RWPE2 (cell line): ENCODE data around the gene PTPRD.

Experiments
- ATAC-seq: fragments of 200-7000 bp; cut with Tn5 transposase; 3 replicates; pipeline ENCODE4 v1.9.1; 2021; ENCODE audit warnings: low read depth
- DNase-seq: peaks from one replicate; pipeline ENCODE4 v3.0.0-alpha.2; 2020; ENCODE audit warnings: low spot score
- H3K27ac ChIP-seq: fragments of 450-650 bp; 2 replicates; pipeline ENCODE4 v1.5.1; 2017; ENCODE audit warnings: mild to moderate bottlenecking; ENCODE audit not compliant: poor library complexity, severe bottlenecking
- H3K27me3 ChIP-seq: fragments of 250-450 bp; sonication (Bioruptor Pico); 2 replicates; pipeline ENCODE4 v1.5.1; 2021; ENCODE audit warnings: mild to moderate bottlenecking, moderate library complexity; ENCODE audit not compliant: insufficient read depth, poor library complexity, severe bottlenecking
- H3K36me3 ChIP-seq: fragments of 250-450 bp; sonication (Bioruptor Pico); 2 replicates; pipeline ENCODE4 v1.5.1; 2020; ENCODE audit warnings: low read depth, mild to moderate bottlenecking, moderate library complexity
- H3K4me1 ChIP-seq: fragments of 250-450 bp; sonication (Bioruptor Pico); 2 replicates; pipeline ENCODE4 v1.5.1; 2021; ENCODE audit warnings: mild to moderate bottlenecking, moderate library complexity; ENCODE audit not compliant: insufficient read depth, poor library complexity, severe bottlenecking
- H3K4me3 ChIP-seq: fragments of 250-450 bp; sonication (Bioruptor Pico); 2 replicates; pipeline ENCODE4 v1.5.1; 2021; ENCODE audit warnings: mild to moderate bottlenecking, moderate library complexity; ENCODE audit not compliant: severe bottlenecking
- H3K9me3 ChIP-seq: fragments of 250-450 bp; sonication (Bioruptor Pico); 2 replicates; pipeline ENCODE4 v1.5.1; 2021; ENCODE audit warnings: mild to moderate bottlenecking, moderate library complexity; ENCODE audit not compliant: severe bottlenecking
- CTCF ChIP-seq: fragments of 450-650 bp; IDR thresholded peaks from one replicate; pipeline ENCODE4 v1.5.1; 2017; ENCODE audit warnings: mild to moderate bottlenecking, moderate library complexity; ENCODE audit not compliant: poor library complexity, severe bottlenecking

Gene PTPRD

GRCh38 chr9:8852301-8852864, 1760.4 kb downstream of the PTPRD start:
- H3K4me1 ChIP-seq: no peaks in the 10 kb centered on the region
- H3K9me3 ChIP-seq: no peaks in the 10 kb centered on the region
- peaks cover 48% of the 10 kb centered on the region for H3K27me3 ChIP-seq
- no peaks in the 10 kb centered on the region for H3K36me3 ChIP-seq
- ATAC-seq (no peak), DNase-seq (no peak)
- H3K27ac ChIP-seq: no peak overlapping the region
- no peak overlapping the region for H3K4me3 ChIP-seq
- TF ChIP-seq CTCF: no peak

- Histone ChIP-seq H3K27me3 (peaks cover 33% of the 10 kb centered on the region), H3K4me1 (no peaks in the 10 kb centered on the region), H3K9me3 (no peaks in the 10 kb centered on the region), H3K27ac (no peak overlapping the region), H3K36me3 (no peaks in the 10 kb centered on the region), H3K4me3 (no peak overlapping the region)
- no peak for ATAC-seq
- DNase-seq: no peak
- TF ChIP-seq CTCF: no peak
Observed at GRCh38 chr9:8850914-8851313, 1761.9 kb downstream of the PTPRD start.

GRCh38 chr9:8845808-8846207, 1767.0 kb downstream of the PTPRD start:
- Histone ChIP-seq H3K36me3 (no peaks in the 10 kb centered on the region), H3K9me3 (no peaks in the 10 kb centered on the region), H3K4me1 (no peaks in the 10 kb centered on the region), H3K27me3 (no peaks in the 10 kb centered on the region), H3K27ac (no peak overlapping the region), H3K4me3 (no peak overlapping the region)
- no peak for ATAC-seq
- no peak for TF ChIP-seq CTCF
- no peak for DNase-seq

GRCh38 chr9:8845376-8845775, 1767.4 kb downstream of the PTPRD start:
- ATAC-seq: no peak
- no peaks in the 10 kb centered on the region for H3K9me3 ChIP-seq
- no peaks in the 10 kb centered on the region for H3K4me1 ChIP-seq

More at GRCh38 chr9:8845376-8845775, 1767.4 kb downstream of the PTPRD start:
- TF ChIP-seq CTCF: no peak
- no peak for DNase-seq
- no peak overlapping the region for H3K4me3 ChIP-seq
- H3K27me3 ChIP-seq: no peaks in the 10 kb centered on the region
- H3K36me3 ChIP-seq: no peaks in the 10 kb centered on the region
- no peak overlapping the region for H3K27ac ChIP-seq
